GM12875 (cell line): ENCODE measurements around the gene OR4F29.
"Not testable (repeated sequence)": the region's sequence is repeated elsewhere in the genome, so short reads cannot be mapped to it uniquely, and the experiment has no call there.

Source experiments
- H3K4me3 ChIP-seq: one replicate; pipeline ENCODE4 v1.5.1; 2011; ENCODE audit warnings: low read depth, low read length, control low read depth

OR4F29 gene

GRCh38 chr1:451578-451977 lies at the start of gene OR4F29:
Gene OR4F29, minus strand, starts transcription at chr1:451678. Its CDS starts 0 bp downstream, at chr1:451678.
- H3K4me3 ChIP-seq, result not testable (repeated sequence)
